Hepatocyte (in vitro differentiated cells): Measurements from ENCODE around the gene TVP23A. TPM values are rescaled to one million over a fixed set of nuclear protein-coding genes. Genes with fewer than 3 reads are reported as not detected.

Experiments
- DNase-seq: peaks from one replicate; pipeline ENCODE4 v3.0.0-alpha.2; 2016; ENCODE audit warnings: low spot score
- H2AFZ ChIP-seq: fragments of 200-600 bp; sonication (generic); 2 replicates; pipeline ENCODE4 v1.6.0; 2016; ENCODE audit warnings: antibody characterized with exemption, mild to moderate bottlenecking
- H3K27ac ChIP-seq: fragments of 200-600 bp; sonication (generic); 2 replicates; pipeline ENCODE4 v1.5.1; 2016; ENCODE audit warnings: mild to moderate bottlenecking
- H3K27me3 ChIP-seq: fragments of 200-600 bp; sonication (generic); 2 replicates; pipeline ENCODE4 v1.6.1; 2016
- H3K36me3 ChIP-seq: fragments of 200-600 bp; sonication (generic); replicated peaks from 2 replicates; pipeline ENCODE4 v1.5.1; 2016; ENCODE audit warnings: low read depth; ENCODE audit not compliant: insufficient read depth
- H3K4me1 ChIP-seq: fragments of 200-600 bp; sonication (generic); 2 replicates; pipeline ENCODE4 v1.5.1; 2016; ENCODE audit warnings: mild to moderate bottlenecking, moderate library complexity; ENCODE audit not compliant: insufficient read depth
- H3K4me2 ChIP-seq: fragments of 200-600 bp; sonication (generic); 2 replicates; pipeline ENCODE4 v1.6.0; 2016
- H3K4me3 ChIP-seq: fragments of 200-600 bp; sonication (generic); 2 replicates; pipeline ENCODE4 v1.5.1; 2016; ENCODE audit warnings: mild to moderate bottlenecking
- H3K79me2 ChIP-seq: fragments of 200-600 bp; sonication (generic); 2 replicates; pipeline ENCODE4 v1.6.0; 2017; ENCODE audit warnings: mild to moderate bottlenecking
- H3K9me2 ChIP-seq: fragments of 200-600 bp; sonication (generic); replicated peaks from 2 replicates; pipeline ENCODE4 v1.6.0; 2017; ENCODE audit warnings: mild to moderate bottlenecking; ENCODE audit not compliant: insufficient read depth
- H3K9me3 ChIP-seq: fragments of 200-600 bp; sonication (generic); 2 replicates; pipeline ENCODE4 v1.5.1; 2016; ENCODE audit warnings: low read depth, mild to moderate bottlenecking
- H4K20me1 ChIP-seq: fragments of 200-600 bp; sonication (generic); 2 replicates; pipeline ENCODE4 v1.6.0; 2016; ENCODE audit warnings: mild to moderate bottlenecking; ENCODE audit not compliant: insufficient read depth, poor library complexity, severe bottlenecking
- EZH2 ChIP-seq: fragments of 200-600 bp; sonication (generic); IDR thresholded peaks from 2 replicates; pipeline ENCODE4 v1.6.1; 2016; ENCODE audit warnings: antibody characterized with exemption, mild to moderate bottlenecking, borderline replicate concordance
- EZH2phosphoT487 ChIP-seq: fragments of 200-600 bp; sonication (generic); IDR thresholded peaks from one replicate; pipeline ENCODE4 v1.6.1; 2018; ENCODE audit warnings: antibody characterized with exemption, mild to moderate bottlenecking, low read depth, moderate library complexity; ENCODE audit not compliant: unreplicated experiment, severe bottlenecking
- WGBS: methylation state at CpG from one replicate; pipeline ENCODE4 v1.1.6; 2016; ENCODE audit warnings: low lambda C conversion rate; ENCODE audit errors: missing lambda C conversion rate; 5-methylcytosine and 5-hydroxymethylcytosine counted together
- polyA plus RNA-seq: library from polyadenylated mRNA; unstranded; fragments of >200 nt; fragmentation: Nextera tagmentation; extraction: Ambion mirVana; gene quantifications from 2 replicates; pipeline ENCODE4 v1.2.1, GENCODE V29; 2016
- small RNA-seq: library from RNA; depleted of rRNA; stranded (forward); fragments of <200 nt; gene quantifications from one replicate; pipeline ENCODE3, GENCODE V24; 2014
- total RNA-seq: library from RNA; depleted of rRNA; stranded (reverse); fragments of >200 nt; gene quantifications from 2 replicates; pipeline ENCODE4 v1.2.3, GENCODE V29; 2014
- TF ChIP-seq, protein P1 (sequence below): fragments of 200-600 bp; sonication (generic); IDR thresholded peaks from 2 replicates; pipeline ENCODE4 v1.5.1; 2016; ENCODE audit warnings: antibody characterized with exemption, mild to moderate bottlenecking; ENCODE audit not compliant: poor library complexity

Gene TVP23A
- total and polyA plus RNA-seq, 2 experiments from 2014 or later = 0.67 to 1.1 TPM

- no peak for DNase-seq
- H3K36me3 ChIP-seq = no peaks in the 10 kb centered on the region
- no peak overlapping the region for H3K27ac ChIP-seq
- no peak overlapping the region for H3K4me2 ChIP-seq
- H3K9me3 ChIP-seq = no peaks in the 10 kb centered on the region
- no peaks in the 10 kb centered on the region for H3K4me1 ChIP-seq
- no peaks in the 10 kb centered on the region for H3K27me3 ChIP-seq
- WGBS = 85% methylated on average over 19 of the region's 19 CpGs
- no peak overlapping the region for H2AFZ ChIP-seq
- H3K4me3 ChIP-seq = no peak overlapping the region
- H3K9me2 ChIP-seq = no peaks in the 10 kb centered on the region
- H4K20me1 ChIP-seq = no peaks in the 10 kb centered on the region
- TF ChIP-seq, protein P1, sequence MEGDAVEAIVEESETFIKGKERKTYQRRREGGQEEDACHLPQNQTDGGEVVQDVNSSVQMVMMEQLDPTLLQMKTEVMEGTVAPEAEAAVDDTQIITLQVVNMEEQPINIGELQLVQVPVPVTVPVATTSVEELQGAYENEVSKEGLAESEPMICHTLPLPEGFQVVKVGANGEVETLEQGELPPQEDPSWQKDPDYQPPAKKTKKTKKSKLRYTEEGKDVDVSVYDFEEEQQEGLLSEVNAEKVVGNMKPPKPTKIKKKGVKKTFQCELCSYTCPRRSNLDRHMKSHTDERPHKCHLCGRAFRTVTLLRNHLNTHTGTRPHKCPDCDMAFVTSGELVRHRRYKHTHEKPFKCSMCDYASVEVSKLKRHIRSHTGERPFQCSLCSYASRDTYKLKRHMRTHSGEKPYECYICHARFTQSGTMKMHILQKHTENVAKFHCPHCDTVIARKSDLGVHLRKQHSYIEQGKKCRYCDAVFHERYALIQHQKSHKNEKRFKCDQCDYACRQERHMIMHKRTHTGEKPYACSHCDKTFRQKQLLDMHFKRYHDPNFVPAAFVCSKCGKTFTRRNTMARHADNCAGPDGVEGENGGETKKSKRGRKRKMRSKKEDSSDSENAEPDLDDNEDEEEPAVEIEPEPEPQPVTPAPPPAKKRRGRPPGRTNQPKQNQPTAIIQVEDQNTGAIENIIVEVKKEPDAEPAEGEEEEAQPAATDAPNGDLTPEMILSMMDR = no peak
- TF ChIP-seq EZH2phosphoT487 (no peak), EZH2 (no peak)
- no peaks in the 10 kb centered on the region for H3K79me2 ChIP-seq
These were observed 89.2 kb downstream of the TVP23A start for GRCh38 chr16:10729104-10730048.

DNA sequence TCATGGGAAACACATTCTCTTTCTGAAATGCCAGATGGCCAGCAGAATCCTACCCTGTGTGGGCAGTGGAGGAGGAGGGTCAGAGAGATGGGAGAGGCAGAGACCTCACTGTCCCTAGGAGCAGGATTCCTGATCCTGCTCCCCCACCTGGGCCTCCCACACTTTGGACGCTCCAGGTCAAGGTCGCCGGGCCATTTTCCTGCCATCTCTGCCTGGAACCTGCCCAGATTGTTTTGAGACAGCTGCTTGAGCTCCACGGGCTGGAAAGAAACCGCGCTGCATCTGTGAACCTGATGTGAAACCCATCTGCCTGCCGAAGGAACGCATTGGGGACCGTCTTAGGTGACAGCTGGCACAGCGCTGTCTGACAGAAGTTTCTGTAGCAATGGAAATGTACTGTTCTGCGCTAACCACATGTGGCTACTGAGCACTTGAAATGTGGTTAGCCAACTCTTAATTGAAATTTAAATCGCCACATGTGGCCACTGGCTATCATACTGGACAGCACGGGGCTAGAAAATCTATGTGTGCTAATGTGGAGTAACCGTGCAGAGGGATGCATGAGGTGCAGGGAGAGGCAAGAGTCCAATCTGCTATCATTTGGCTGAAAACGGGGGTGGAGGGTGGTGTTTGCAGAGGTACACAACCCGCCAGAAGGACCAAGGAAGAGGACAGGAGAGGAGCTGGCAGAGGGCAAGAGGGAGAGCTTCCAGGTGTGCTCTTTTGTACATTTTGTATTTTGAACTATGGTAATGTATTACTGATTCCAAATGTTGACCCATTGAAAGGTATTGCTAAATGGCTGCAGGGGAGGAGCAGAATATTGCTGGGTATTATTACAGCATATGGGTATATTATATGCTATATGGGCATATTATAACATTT, 90.3 kb downstream of the TVP23A start:
- Histone ChIP-seq H3K79me2 (no peaks in the 10 kb centered on the region), H3K4me2 (no peak overlapping the region), H3K36me3 (no peaks in the 10 kb centered on the region), H3K9me3 (no peaks in the 10 kb centered on the region), H3K4me1 (no peaks in the 10 kb centered on the region), H2AFZ (no peak overlapping the region), H3K27ac (no peak overlapping the region), H3K27me3 (no peaks in the 10 kb centered on the region), H4K20me1 (no peaks in the 10 kb centered on the region), H3K9me2 (no peaks in the 10 kb centered on the region), H3K4me3 (no peak overlapping the region)
- TF ChIP-seq EZH2 = no peak
- TF ChIP-seq, protein P1 = no peak
- no peak for TF ChIP-seq EZH2phosphoT487
- WGBS = 81% methylated on average over 16 of the region's 16 CpGs
- DNase-seq = no peak

Small RNA genes within 50 kb of the gene (small RNA-seq; reads per million reads assigned to genes)
- gene MTND4LP24 (not detected), gene MTND6P33 (not detected)

Other genes with a start within 250 kb of the TVP23A start
- 23.4 and 29.1 TPM in 2 replicates for gene EMP2, start 238.2 kb downstream of the TVP23A start, total RNA-seq
- gene EMP2, start 238.2 kb downstream of the TVP23A start, polyA plus RNA-seq = 93.4 and 147 TPM in 2 replicates
- gene TEKT5, start 123.9 kb downstream of the TVP23A start, total RNA-seq = not detected in 2 replicates
- not detected in 2 replicates for gene TEKT5, start 123.9 kb downstream of the TVP23A start, polyA plus RNA-seq
- gene NUBP1, start 75.0 kb downstream of the TVP23A start, total RNA-seq = 25.6 and 32.3 TPM in 2 replicates
- 31.7 and 38.8 TPM in 2 replicates for gene NUBP1, start 75.0 kb downstream of the TVP23A start, polyA plus RNA-seq
- 0.08 TPM in 1 of 2 replicates, not detected in the other for gene CIITA, start 58.4 kb upstream of the TVP23A start, total RNA-seq
- 0.24 and 1.1 TPM in 2 replicates for gene CIITA, start 58.4 kb upstream of the TVP23A start, polyA plus RNA-seq
- 51.6 and 53.7 TPM in 2 replicates for gene DEXI, start 123.7 kb upstream of the TVP23A start, total RNA-seq
- gene DEXI, start 123.7 kb upstream of the TVP23A start, polyA plus RNA-seq = 68.9 and 82.4 TPM in 2 replicates
- 19.7 and 22.6 TPM in 2 replicates for gene CLEC16A, start 125.8 kb upstream of the TVP23A start, total RNA-seq
- 22.3 and 29.0 TPM in 2 replicates for gene CLEC16A, start 125.8 kb upstream of the TVP23A start, polyA plus RNA-seq